Keratinocyte (primary cell): ENCODE data around the gene GRAP. TPM values are rescaled to one million over a fixed set of nuclear protein-coding genes. Genes with fewer than 3 reads are reported as not detected.
"Not testable (repeated sequence)": the region's sequence is repeated elsewhere in the genome, so short reads cannot be mapped to it uniquely, and the experiment has no call there.

Experiments
- DNase-seq: peaks from one replicate; pipeline ENCODE4 v3.0.0-alpha.2; 2011; ENCODE audit warnings: low read depth, missing footprints, low spot score
- FAIRE-seq: peaks from 2 replicates; lab custom pipeline; 2011; peaks lifted over from hg19 to GRCh38; lab: Jason Lieb, UNC
- H2AFZ ChIP-seq: 2 replicates; pipeline ENCODE4 v1.6.0; 2012; ENCODE audit warnings: low read length, control low read depth, inconsistent platforms; ENCODE audit not compliant: control insufficient read depth
- H3K27ac ChIP-seq: 2 replicates; pipeline ENCODE4 v1.5.1; 2011; ENCODE audit warnings: low read length; ENCODE audit not compliant: control insufficient read depth, insufficient read depth
- H3K27me3 ChIP-seq: 3 replicates; pipeline ENCODE4 v1.6.0; 2011; ENCODE audit warnings: low read length; ENCODE audit not compliant: control insufficient read depth, insufficient read depth; ENCODE audit errors: extremely low read depth
- H3K36me3 ChIP-seq, 2 experiments: 2 replicates in 1 of 2; 3 replicates in 1 of 2; pipeline ENCODE4 v1.5.1; 2011; ENCODE audit warnings: low read length in 2 of 2, mild to moderate bottlenecking in 1 of 2; ENCODE audit not compliant: control insufficient read depth in 2 of 2, insufficient read depth in 2 of 2; ENCODE audit errors: extremely low read depth in 1 of 2
- H3K4me1 ChIP-seq: 3 replicates; pipeline ENCODE4 v1.5.1; 2011; ENCODE audit warnings: low read length; ENCODE audit not compliant: control insufficient read depth, insufficient read depth; ENCODE audit errors: extremely low read depth
- H3K4me2 ChIP-seq: 3 replicates; pipeline ENCODE4 v1.6.0; 2011; ENCODE audit warnings: low read depth, low read length; ENCODE audit not compliant: control insufficient read depth, insufficient read depth; ENCODE audit errors: extremely low read depth
- H3K4me3 ChIP-seq, 3 experiments: fragments of 200-600 bp in 1 of 3; sonication (generic) in 1 of 3; 2 replicates in 2 of 3; 3 replicates in 1 of 3; pipeline ENCODE4 v1.5.1; 2011 to 2016; ENCODE audit warnings: low read length in 3 of 3, mild to moderate bottlenecking in 3 of 3, control low read depth in 2 of 3, inconsistent platforms in 1 of 3, low read depth in 1 of 3, mixed read lengths in 1 of 3, mixed run types in 1 of 3, moderate library complexity in 1 of 3; ENCODE audit not compliant: control insufficient read depth in 2 of 3, insufficient read depth in 2 of 3; ENCODE audit errors: extremely low read depth in 1 of 3
- H3K79me2 ChIP-seq: 2 replicates; pipeline ENCODE4 v1.6.0; 2012; ENCODE audit warnings: low read length; ENCODE audit not compliant: control insufficient read depth, insufficient read depth
- H3K9ac ChIP-seq: 3 replicates; pipeline ENCODE4 v1.6.0; 2011; ENCODE audit warnings: low read length; ENCODE audit not compliant: control insufficient read depth, insufficient read depth; ENCODE audit errors: extremely low read depth
- H3K9me1 ChIP-seq: 3 replicates; pipeline ENCODE4 v1.6.0; 2011; ENCODE audit warnings: low read length; ENCODE audit not compliant: control insufficient read depth, insufficient read depth; ENCODE audit errors: extremely low read depth
- H3K9me3 ChIP-seq: 2 replicates; pipeline ENCODE4 v1.5.1; 2012; ENCODE audit warnings: low read depth, low read length; ENCODE audit not compliant: control insufficient read depth
- H4K20me1 ChIP-seq: 3 replicates; pipeline ENCODE4 v1.6.0; 2011; ENCODE audit warnings: low read length; ENCODE audit not compliant: control insufficient read depth, insufficient read depth; ENCODE audit errors: extremely low read depth
- dilution Hi-C: fragments of 300-500 bp; cut with MboI; formaldehyde crosslinking; loops from one replicate; pipeline ENCODE4 v1.7.0; 2020; ENCODE audit warnings: low sequenced_read_pairs; ENCODE audit not compliant: extremely low pct_ligation_motif_present
- polyA plus RNA-seq, 5 experiments: library from polyadenylated mRNA; depleted of rRNA in 3 of 5; stranded (reverse) in 3 of 5; stranded (forward) in 1 of 5; unstranded in 1 of 5; fragments of >200 nt; gene quantifications; 1 replicate in 1 of 5; 2 replicates in 3 of 5; 3 replicates in 1 of 5; pipeline versions ENCODE4 v1.2.1 to v1.2.3, GENCODE V29; 2011 to 2012; ENCODE audit warnings: missing spikeins in 2 of 5, low read depth in 1 of 5, low replicate concordance in 1 of 5

GRAP gene
- polyA plus RNA-seq, 1 donor (not counting 4 experiments of a cell fraction or from before 2014, with no cell fraction given) = 0.03 TPM

DNA sequence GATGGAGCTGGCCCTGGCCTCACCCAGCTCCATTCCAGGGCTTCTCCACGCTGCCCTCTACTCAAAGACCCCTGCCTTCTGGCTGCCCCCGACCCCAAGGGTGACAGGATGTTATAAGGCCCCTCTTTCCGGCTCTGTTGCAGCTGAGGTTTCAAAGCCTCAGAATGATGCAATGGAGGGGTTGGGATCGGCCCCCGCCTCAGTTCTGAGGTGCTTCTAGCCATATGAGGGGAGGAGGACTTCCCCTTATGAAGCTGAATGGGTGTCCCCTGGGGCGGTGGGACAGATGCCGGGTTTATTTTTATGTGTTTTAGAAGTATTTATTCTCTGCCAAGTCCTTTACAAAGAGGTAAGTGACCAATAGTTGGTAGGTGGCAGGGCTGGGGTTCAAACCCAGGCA is 2.1 kb upstream of the GRAP start:
- H3K4me2 ChIP-seq, DNase-seq, H3K9me1 ChIP-seq, H3K4me3 ChIP-seq, H4K20me1 ChIP-seq, H3K9me3 ChIP-seq, H2AFZ ChIP-seq, H3K27me3 ChIP-seq, H3K4me1 ChIP-seq, FAIRE-seq, H3K27ac ChIP-seq, H3K36me3 ChIP-seq, dilution Hi-C loops, H3K9ac ChIP-seq, H3K79me2 ChIP-seq: not testable (repeated sequence)

DNA sequence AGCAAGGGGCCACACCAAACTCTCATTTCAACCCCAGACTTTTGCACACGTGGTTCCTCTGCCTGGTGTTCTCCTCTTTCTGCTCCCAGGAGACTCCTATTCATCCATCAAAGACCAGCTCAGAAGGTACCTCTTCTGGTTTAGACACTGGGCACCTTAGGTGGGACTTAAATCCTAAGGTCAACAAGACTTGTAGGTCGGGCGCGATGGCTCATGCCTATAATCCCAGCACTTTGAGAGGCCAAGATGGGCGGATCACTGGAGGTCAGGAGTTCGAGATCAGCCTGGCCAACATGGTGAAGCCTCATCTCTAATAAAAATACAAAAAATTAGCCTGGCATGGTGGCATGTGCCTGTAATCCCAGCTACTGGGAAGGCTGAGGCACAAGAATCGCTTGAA is 753 bp upstream of the GRAP start:
- H3K4me2 ChIP-seq, H4K20me1 ChIP-seq, H3K27me3 ChIP-seq, DNase-seq, H3K9me3 ChIP-seq, H3K4me3 ChIP-seq, H2AFZ ChIP-seq, H3K9ac ChIP-seq, FAIRE-seq, H3K9me1 ChIP-seq, H3K4me1 ChIP-seq, H3K79me2 ChIP-seq, H3K27ac ChIP-seq, H3K36me3 ChIP-seq, dilution Hi-C loops: not testable (repeated sequence)

DNA sequence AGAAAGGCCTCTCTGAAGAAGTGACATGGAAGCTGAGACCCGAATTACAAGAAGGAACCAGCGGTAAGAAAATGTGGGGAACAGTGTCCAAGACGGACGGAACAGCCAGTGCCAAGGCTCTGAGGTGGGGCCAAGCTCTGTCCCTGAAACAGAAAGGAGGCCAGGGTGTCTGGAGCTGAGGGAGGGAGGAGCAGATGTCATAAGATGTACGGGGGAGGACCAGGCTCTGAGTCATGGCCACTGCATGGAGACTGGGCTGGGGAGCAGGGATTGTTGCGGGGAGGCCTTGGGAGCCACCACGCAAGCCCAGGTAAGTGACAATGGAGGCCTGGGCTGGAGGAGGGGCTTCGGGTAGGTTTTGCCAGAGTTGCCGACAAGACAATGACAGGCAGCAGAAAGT is 2.1 kb downstream of the GRAP start:
- H3K4me2 ChIP-seq, H3K27ac ChIP-seq, H3K4me3 ChIP-seq, H3K79me2 ChIP-seq, dilution Hi-C loops, H3K9me1 ChIP-seq, H3K27me3 ChIP-seq, H3K36me3 ChIP-seq, FAIRE-seq, H3K4me1 ChIP-seq, H4K20me1 ChIP-seq, DNase-seq, H2AFZ ChIP-seq, H3K9ac ChIP-seq, H3K9me3 ChIP-seq: not testable (repeated sequence)

DNA sequence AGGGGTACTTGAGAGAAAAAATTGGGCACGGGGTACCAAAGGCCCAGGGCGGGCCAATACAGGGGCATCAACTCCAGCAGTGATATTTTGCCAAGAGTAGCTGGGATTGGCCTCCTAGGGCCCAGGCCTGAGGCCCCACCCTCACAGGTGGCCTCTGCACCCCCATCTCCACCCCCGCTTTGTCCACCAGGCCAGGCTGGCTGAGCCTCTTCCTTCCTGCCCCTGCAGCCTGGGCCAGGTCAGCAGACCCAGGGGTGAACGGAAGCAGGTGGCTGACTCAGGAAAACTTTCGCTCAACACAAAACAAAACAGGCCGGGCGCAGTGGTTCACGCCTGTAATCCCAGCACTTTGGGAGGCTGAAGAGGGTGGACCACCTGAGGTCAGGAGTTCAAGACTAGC is 3.7 kb downstream of the GRAP start:
- H3K9me3 ChIP-seq, H4K20me1 ChIP-seq, H3K27me3 ChIP-seq, H2AFZ ChIP-seq, H3K27ac ChIP-seq, DNase-seq, H3K4me3 ChIP-seq, H3K36me3 ChIP-seq, H3K4me1 ChIP-seq, H3K9ac ChIP-seq, FAIRE-seq, H3K4me2 ChIP-seq, H3K79me2 ChIP-seq, H3K9me1 ChIP-seq, dilution Hi-C loops: not testable (repeated sequence)

DNA sequence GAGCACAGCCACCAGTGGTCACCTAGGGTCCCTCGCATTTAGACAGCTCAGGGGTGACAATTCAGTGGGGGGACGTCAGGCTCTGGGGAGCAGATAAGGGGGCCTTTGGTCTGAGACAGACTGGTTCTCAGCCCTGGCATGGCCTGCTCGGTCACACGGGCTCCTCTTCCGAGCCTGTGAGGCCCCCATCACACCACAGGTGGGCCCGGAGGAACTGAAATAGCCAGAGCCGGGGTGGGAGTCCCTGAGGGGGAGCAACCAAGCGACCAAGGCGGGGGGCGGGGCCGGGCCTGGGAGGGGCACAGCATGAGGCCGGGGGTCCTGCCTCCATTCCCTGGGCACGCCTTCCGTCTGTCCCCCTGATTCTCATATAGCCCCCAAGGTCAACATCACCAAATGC is 4.4 kb downstream of the GRAP start:
- dilution Hi-C loops, H3K9me1 ChIP-seq, H4K20me1 ChIP-seq, H3K4me1 ChIP-seq, DNase-seq, H3K27me3 ChIP-seq, H3K9ac ChIP-seq, H3K9me3 ChIP-seq, H3K79me2 ChIP-seq, FAIRE-seq, H2AFZ ChIP-seq, H3K4me2 ChIP-seq, H3K36me3 ChIP-seq, H3K4me3 ChIP-seq, H3K27ac ChIP-seq: not testable (repeated sequence)
